H1 (cell line): Measurements from ENCODE around the gene TLE1. TPM values are rescaled to one million over a fixed set of nuclear protein-coding genes. Genes with fewer than 3 reads are reported as not detected.
A peak's percentile ranks its signal among the peaks of the same experiment; 100 is the strongest.

ENCODE experiments used
- CTCF ChIA-PET: fragments of 300-600 bp; sonication (Branson Sonifier 250); formaldehyde crosslinking; loops from one replicate; lab custom pipeline; 2021; ENCODE audit not compliant: partially characterized antibody; lab: Charles Lee
- POLR2A ChIA-PET: fragments of 300-600 bp; sonication (Branson Sonifier 250); formaldehyde crosslinking; loops from one replicate; lab custom pipeline; 2021; ENCODE audit warnings: inconsistent platforms; ENCODE audit not compliant: partially characterized antibody; lab: Charles Lee
- DNase-seq, 2 experiments: peaks; one replicate each; pipeline versions ENCODE4 v3.0.0 to v3.0.0-alpha.2; 2010 to 2022; ENCODE audit warnings: low spot score in 2 of 2, low read depth in 1 of 2, mixed read lengths in 1 of 2
- FAIRE-seq: peaks from 2 replicates; lab custom pipeline; 2011; peaks lifted over from hg19 to GRCh38; lab: Jason Lieb, UNC
- H2AFZ ChIP-seq: 2 replicates; pipeline ENCODE4 v1.8.1; 2012; ENCODE audit warnings: low read length, inconsistent platforms
- H2AK5ac ChIP-seq: 2 replicates; pipeline ENCODE4 v1.6.1; 2013; ENCODE audit warnings: low read depth, low read length
- H2BK120ac ChIP-seq: replicated peaks from 2 replicates; pipeline ENCODE3; 2013; ENCODE audit warnings: low read depth, low read length, inconsistent platforms
- H2BK12ac ChIP-seq: 2 replicates; pipeline ENCODE4 v1.6.1; 2013; ENCODE audit warnings: low read depth, low read length
- H2BK15ac ChIP-seq: 2 replicates; pipeline ENCODE4 v1.6.1; 2013; ENCODE audit warnings: low read length
- H2BK20ac ChIP-seq: 2 replicates; pipeline ENCODE4 v1.6.1; 2013; ENCODE audit warnings: low read length
- H2BK5ac ChIP-seq: 2 replicates; pipeline ENCODE4 v1.6.1; 2013; ENCODE audit warnings: low read depth, low read length
- H3K14ac ChIP-seq: 2 replicates; pipeline ENCODE4 v1.6.1; 2013; ENCODE audit warnings: inconsistent platforms; ENCODE audit not compliant: insufficient read length
- H3K18ac ChIP-seq: 2 replicates; pipeline ENCODE4 v1.6.1; 2013; ENCODE audit warnings: low read length; ENCODE audit errors: extremely low read depth
- H3K23ac ChIP-seq: 2 replicates; pipeline ENCODE4 v1.6.1; 2013; ENCODE audit warnings: inconsistent platforms; ENCODE audit not compliant: insufficient read length
- H3K23me2 ChIP-seq: 2 replicates; pipeline ENCODE4 v1.6.1; 2013; ENCODE audit warnings: low read depth, low read length
- H3K27ac ChIP-seq: 2 replicates; pipeline ENCODE4 v1.6.1; 2011; ENCODE audit warnings: low read depth, low read length, inconsistent platforms
- H3K27me3 ChIP-seq, 4 experiments: replicated peaks in 1 of 4; 1 replicate in 1 of 4; 2 replicates in 3 of 4; pipeline versions ENCODE4 v1.6.1 to v1.8.1; 2011 to 2013; ENCODE audit warnings: low read length in 3 of 4, mild to moderate bottlenecking in 3 of 4, inconsistent platforms in 2 of 4, mixed read lengths in 2 of 4, moderate library complexity in 1 of 4; ENCODE audit not compliant: control insufficient read depth in 3 of 4, insufficient read depth in 3 of 4; ENCODE audit errors: extremely low read depth in 1 of 4
- H3K36me3 ChIP-seq, 4 experiments: 2 replicates each; pipeline versions ENCODE4 v1.6.1 to v1.8.1; 2011 to 2013; ENCODE audit warnings: mild to moderate bottlenecking in 4 of 4, low read length in 3 of 4, moderate library complexity in 2 of 4, control low read depth in 1 of 4, inconsistent platforms in 1 of 4; ENCODE audit not compliant: insufficient read depth in 4 of 4, control insufficient read depth in 2 of 4
- H3K4ac ChIP-seq: replicated peaks from 2 replicates; pipeline ENCODE3; 2013; ENCODE audit warnings: low read length, low read depth, mixed read lengths, inconsistent platforms; ENCODE audit not compliant: insufficient read length
- H3K4me1 ChIP-seq, 4 experiments: replicated peaks in 1 of 4; 1 replicate in 1 of 4; 2 replicates in 3 of 4; pipeline versions ENCODE4 v1.6.1 to v1.8.1; 2011 to 2013; ENCODE audit warnings: low read length in 3 of 4, inconsistent platforms in 2 of 4, mixed read lengths in 1 of 4; ENCODE audit not compliant: insufficient read depth in 4 of 4, control insufficient read depth in 3 of 4
- H3K4me2 ChIP-seq, 2 experiments: 2 replicates each; pipeline versions ENCODE4 v1.6.1 to v1.8.1; 2011 to 2013; ENCODE audit warnings: low read depth in 2 of 2, low read length in 2 of 2, control low read depth in 1 of 2, inconsistent platforms in 1 of 2, mild to moderate bottlenecking in 1 of 2; ENCODE audit not compliant: insufficient read depth in 1 of 2
- H3K4me3 ChIP-seq, 4 experiments: fragments of 200-600, 300-600 bp in 1 of 4; sonication (generic), shearing (Covaris generic), sonication (Bioruptor Twin) in 1 of 4; 2 replicates each; pipeline versions ENCODE4 v1.5.1 to v1.8.1; 2011 to 2016; ENCODE audit warnings: low read length in 4 of 4, low read depth in 3 of 4, control low read depth in 2 of 4, inconsistent platforms in 2 of 4, mild to moderate bottlenecking in 2 of 4, mixed read lengths in 1 of 4, moderate library complexity in 1 of 4; ENCODE audit not compliant: insufficient read depth in 2 of 4; ENCODE audit errors: extremely low read depth in 1 of 4
- H3K56ac ChIP-seq: replicated peaks from 2 replicates; pipeline ENCODE3; 2013; ENCODE audit warnings: low read depth, mild to moderate bottlenecking, mixed read lengths, low read length, inconsistent platforms; ENCODE audit not compliant: insufficient read length
- H3K79me1 ChIP-seq: 2 replicates; pipeline ENCODE4 v1.6.1; 2013; ENCODE audit warnings: low read depth, low read length, control low read depth
- H3K79me2 ChIP-seq, 2 experiments: 2 replicates each; pipeline versions ENCODE4 v1.6.1 to v1.8.1; 2012 to 2013; ENCODE audit warnings: low read length in 2 of 2, mild to moderate bottlenecking in 2 of 2, inconsistent platforms in 1 of 2; ENCODE audit not compliant: insufficient read depth in 2 of 2, control insufficient read depth in 1 of 2
- H3K9ac ChIP-seq, 4 experiments: replicated peaks in 1 of 4; 1 replicate in 1 of 4; 2 replicates in 3 of 4; pipeline versions ENCODE4 v1.6.1 to v1.8.1; 2011 to 2013; ENCODE audit warnings: low read depth in 3 of 4, low read length in 3 of 4, control low read depth in 2 of 4, mild to moderate bottlenecking in 2 of 4, moderate library complexity in 2 of 4, inconsistent platforms in 1 of 4; ENCODE audit errors: extremely low read depth in 1 of 4
- H3K9me3 ChIP-seq, 2 experiments: 2 replicates each; pipeline versions ENCODE4 v1.6.1 to v1.8.1; 2012 to 2013; ENCODE audit warnings: mild to moderate bottlenecking in 2 of 2, moderate library complexity in 2 of 2, control low read depth in 1 of 2, inconsistent platforms in 1 of 2, low read depth in 1 of 2, low read length in 1 of 2, mixed read lengths in 1 of 2; ENCODE audit not compliant: insufficient read depth in 2 of 2
- H4K20me1 ChIP-seq, 2 experiments: replicated peaks in 1 of 2; 2 replicates each; pipeline versions ENCODE3 to v1.8.1; 2011 to 2013; ENCODE audit warnings: inconsistent platforms in 2 of 2, low read length in 2 of 2, mild to moderate bottlenecking in 1 of 2; ENCODE audit not compliant: insufficient read depth in 2 of 2, control insufficient read depth in 1 of 2
- H4K5ac ChIP-seq: 2 replicates; pipeline ENCODE4 v1.6.1; 2013; ENCODE audit warnings: low read length, low read depth, mixed read lengths, inconsistent platforms; ENCODE audit not compliant: insufficient read length
- H4K8ac ChIP-seq: 2 replicates; pipeline ENCODE4 v1.8.0; 2013; ENCODE audit warnings: mild to moderate bottlenecking, moderate library complexity, low read length, inconsistent platforms; ENCODE audit not compliant: insufficient read depth; ENCODE audit errors: extremely low read depth
- H4K91ac ChIP-seq: replicated peaks from 2 replicates; pipeline ENCODE3; 2013; ENCODE audit warnings: low read length, mixed read lengths, inconsistent platforms; ENCODE audit not compliant: insufficient read length
- ASH2L ChIP-seq: fragments of 200-600, 300-600 bp; sonication (generic); IDR thresholded peaks from one replicate; pipeline ENCODE4 v1.7.1; 2017; ENCODE audit warnings: low read length
- BCL11A ChIP-seq, 2 experiments: IDR thresholded peaks; one replicate each; pipeline ENCODE4 v1.6.1; 2011; ENCODE audit warnings: low read depth in 2 of 2, low read length in 2 of 2, mild to moderate bottlenecking in 2 of 2
- GABPA ChIP-seq: IDR thresholded peaks from 2 replicates; pipeline ENCODE4 v1.6.1; 2011; ENCODE audit warnings: mild to moderate bottlenecking, low read length, moderate library complexity, borderline replicate concordance; ENCODE audit not compliant: insufficient read depth
- GTF2F1 ChIP-seq: IDR thresholded peaks from 2 replicates; pipeline ENCODE4 v1.6.1; 2012; ENCODE audit warnings: low read depth, low read length, improper control_type of control experiment, borderline replicate concordance
- RNF2 ChIP-seq: fragments of 200-900, 300-1000 bp; sonication (generic); IDR thresholded peaks from 2 replicates; pipeline ENCODE4 v1.7.1; 2016; ENCODE audit warnings: borderline replicate concordance, low read depth, mild to moderate bottlenecking, antibody characterized with exemption, low read length; ENCODE audit not compliant: poor library complexity, severe bottlenecking; ENCODE audit errors: missing control alignments
- SIN3A ChIP-seq, 2 experiments: IDR thresholded peaks in 1 of 2; conservative IDR thresholded peaks in 1 of 2; 2 replicates each; pipeline ENCODE4 v1.6.1; 2011 to 2012; ENCODE audit warnings: low read length in 2 of 2, improper control_type of control experiment in 1 of 2, low read depth in 1 of 2, mild to moderate bottlenecking in 1 of 2
- WGBS, 2 experiments: shearing (Covaris generic) in 1 of 2; methylation state at CpG; one replicate each; pipeline versions ENCODE4 v1.1.6 to v1.1.7; 2013 to 2015; ENCODE audit warnings: low lambda C conversion rate in 2 of 2, mixed read lengths in 2 of 2, inconsistent platforms in 1 of 2, low coverage in 1 of 2, missing lambda C conversion rate in 1 of 2; ENCODE audit not compliant: insufficient replicate concordance in 2 of 2, insufficient coverage in 1 of 2, insufficient read length in 1 of 2; ENCODE audit errors: extremely low coverage in 1 of 2, missing lambda C conversion rate in 1 of 2; 5-methylcytosine and 5-hydroxymethylcytosine counted together
- polyA plus RNA-seq, 7 experiments: library from polyadenylated mRNA; depleted of rRNA in 3 of 7; stranded (reverse) in 5 of 7; unstranded in 2 of 7; fragments of >200 nt in 5 of 7; fragments of 200-250 nt in 2 of 7; gene quantifications; 1 replicate in 5 of 7; 2 replicates in 1 of 7; 4 replicates in 1 of 7; pipeline versions ENCODE4 v1.2.1 to v1.2.3, GENCODE V29; 2011 to 2013; ENCODE audit warnings: missing spikeins in 2 of 7, mixed read lengths in 2 of 7
- total RNA-seq: library from RNA; stranded (reverse); fragmentation: NEBNext Ultra II Directional; extraction: Animal tissue kit (Norgen Biotek cat#: 25700); gene quantifications from 2 replicates; pipeline ENCODE4 v1.2.1, GENCODE V29; 2021

Gene TLE1
- total and polyA plus RNA-seq, 2 of the 8 experiments (the other 6 are each of a cell fraction or from before 2014, with no cell fraction given): 81.8 to 91.6 TPM

- Histone ChIP-seq H4K8ac (no peak overlapping the region), H3K4me3 (no peak overlapping the region), H2BK5ac (peak overlapping the region; percentile 36; the same call in 1 of the 2 replicates), H3K27ac (no peak overlapping the region), H3K9me3 (no peaks in the 10 kb centered on the region), H3K79me2 (peaks cover 0 to 28% of the 10 kb centered on the region in 2 experiments; a peak in 2 of 4 replicates), H3K9ac (no peak overlapping the region), H3K79me1 (no peaks in the 10 kb centered on the region; the same call in none of the 2 replicates), H3K4ac (no peak overlapping the region), H3K4me2 (peak overlapping the region; percentile 47 to 53; a peak in 3 of 4 replicates), H2AFZ (no peak overlapping the region), H3K18ac (peak overlapping the region; percentile 34; the same call in 1 of the 2 replicates), H3K56ac (no peak overlapping the region), H2BK20ac (peak overlapping the region; percentile 27; the same call in 1 of the 2 replicates), H3K14ac (no peak overlapping the region), H2BK15ac (peak overlapping the region; percentile 50; the same call in 1 of the 2 replicates), H3K27me3 (peaks cover 0 to 1% (median 0%) of the 10 kb centered on the region in 4 experiments; a peak in 1 of 7 replicates), H4K20me1 (peaks cover 6% of the 10 kb centered on the region in 2 experiments), H2BK12ac (peak overlapping the region; percentile 52; the same call in 1 of the 2 replicates), H4K91ac (peak overlapping the region; percentile 20)
- POLR2A ChIA-PET: interaction anchor here (0.6 to 1.0 kb wide), 2 partner anchors 90 to 1330 kb away, joined by 3 read pairs; no protein-coding TSS in a partner anchor
- no peak for DNase-seq
- WGBS, 2 experiments: 85% methylated on average over 12 of the region's 12 CpGs; no CpG with 5 or more reads in 1 of the 2 experiments
- no peak for TF ChIP-seq ASH2L
- TF ChIP-seq SIN3A (conservative IDR thresholded peaks at IDR 0.05 in 1 of 2, IDR thresholded peaks at IDR 0.05 in 1 of 2; ENCODE audit: low read depth in 1 of 2, low read length in 2 of 2): no peak
- no peak for TF ChIP-seq RNF2
- TF ChIP-seq GABPA: no peak
- TF ChIP-seq BCL11A (IDR thresholded peaks at IDR 0.05; ENCODE audit: low read depth in 2 of 2, low read length in 2 of 2): no peak
- no peak for TF ChIP-seq GTF2F1
- TF ChIP-seq, all 59 proteins: peak for 0
- peaks cover 14 to 32% (median 29%) of the 10 kb centered on the region in 4 experiments for H3K4me1 ChIP-seq
- H3K23me2 ChIP-seq: no peaks in the 10 kb centered on the region; the same call in 1 of the 2 replicates
- peaks cover 2 to 28% (median 10%) of the 10 kb centered on the region in 4 experiments; a peak in 6 of 8 replicates for H3K36me3 ChIP-seq
- CTCF ChIA-PET: interaction anchor here (0.7 to 2.2 kb wide), 4 partner anchors 11 to 1009 kb away, joined by 3 to 5 read pairs (median 3); no protein-coding TSS in a partner anchor
- no peak overlapping the region for H3K23ac ChIP-seq
- peak overlapping the region; percentile 15 for H2BK120ac ChIP-seq
- H2AK5ac ChIP-seq: peak overlapping the region; percentile 75
- no peak overlapping the region for H4K5ac ChIP-seq
- FAIRE-seq: no peak
Measured at GRCh38 chr9:81597419-81598122, 91.8 kb downstream of the TLE1 start.
